Esophagus squamous epithelium (tissue), 4 donors: ENCODE data around the gene STXBP6.

Experiments used
- POLR2A ChIP-seq, 4 donors: fragments of 450-650 bp; IDR thresholded peaks; one replicate each; pipeline ENCODE4 v1.6.1; 2017; ENCODE audit warnings: antibody characterized with exemption in 4 of 4, mild to moderate bottlenecking in 4 of 4, moderate library complexity in 3 of 4
- TF ChIP-seq, protein P1 (sequence below), 6 experiments: fragments of 450-650 bp in 4 of 6; fragments of 200-600 bp in 2 of 6; sonication (generic) in 2 of 6; IDR thresholded peaks; one replicate each; pipeline ENCODE4 v1.5.1; 2016 to 2019; ENCODE audit warnings: antibody characterized with exemption in 6 of 6, mild to moderate bottlenecking in 4 of 6, moderate library complexity in 4 of 6

DNA sequence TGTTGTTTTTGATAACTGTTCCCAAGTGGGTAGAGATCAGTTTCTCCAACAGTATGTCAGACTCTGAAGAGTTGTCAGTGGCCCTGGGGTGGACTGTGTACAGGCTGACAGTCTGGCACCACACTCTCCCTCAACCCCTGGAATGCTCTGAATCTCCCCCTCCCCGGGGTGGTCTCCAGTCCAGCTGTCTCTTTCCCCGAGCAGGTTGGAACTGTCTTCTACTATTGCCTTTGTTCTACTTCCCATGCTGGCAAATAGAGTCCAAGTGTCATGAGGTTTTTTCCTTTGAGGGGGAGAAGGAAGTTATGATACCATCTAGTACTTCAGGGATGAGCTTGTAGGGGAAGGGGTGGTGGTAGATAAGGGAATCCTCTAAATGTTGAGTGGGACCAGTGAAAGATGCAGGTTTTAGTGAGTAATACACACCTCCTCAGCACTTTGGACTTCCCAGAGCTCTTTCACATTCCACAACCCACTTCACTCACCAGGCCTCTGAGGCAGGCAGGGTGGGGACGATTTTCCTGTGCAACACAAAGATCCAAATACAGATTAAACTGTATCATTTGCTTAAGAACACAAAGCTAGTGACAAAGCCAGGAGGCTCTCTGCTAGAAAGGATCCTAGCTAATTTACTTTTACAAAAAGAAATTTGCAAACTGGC lies 245.3 kb downstream of the STXBP6 start:
- TF ChIP-seq, protein P1, sequence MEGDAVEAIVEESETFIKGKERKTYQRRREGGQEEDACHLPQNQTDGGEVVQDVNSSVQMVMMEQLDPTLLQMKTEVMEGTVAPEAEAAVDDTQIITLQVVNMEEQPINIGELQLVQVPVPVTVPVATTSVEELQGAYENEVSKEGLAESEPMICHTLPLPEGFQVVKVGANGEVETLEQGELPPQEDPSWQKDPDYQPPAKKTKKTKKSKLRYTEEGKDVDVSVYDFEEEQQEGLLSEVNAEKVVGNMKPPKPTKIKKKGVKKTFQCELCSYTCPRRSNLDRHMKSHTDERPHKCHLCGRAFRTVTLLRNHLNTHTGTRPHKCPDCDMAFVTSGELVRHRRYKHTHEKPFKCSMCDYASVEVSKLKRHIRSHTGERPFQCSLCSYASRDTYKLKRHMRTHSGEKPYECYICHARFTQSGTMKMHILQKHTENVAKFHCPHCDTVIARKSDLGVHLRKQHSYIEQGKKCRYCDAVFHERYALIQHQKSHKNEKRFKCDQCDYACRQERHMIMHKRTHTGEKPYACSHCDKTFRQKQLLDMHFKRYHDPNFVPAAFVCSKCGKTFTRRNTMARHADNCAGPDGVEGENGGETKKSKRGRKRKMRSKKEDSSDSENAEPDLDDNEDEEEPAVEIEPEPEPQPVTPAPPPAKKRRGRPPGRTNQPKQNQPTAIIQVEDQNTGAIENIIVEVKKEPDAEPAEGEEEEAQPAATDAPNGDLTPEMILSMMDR (IDR thresholded peaks at IDR 0.05): no peak
- no peak for TF ChIP-seq POLR2A (IDR thresholded peaks at IDR 0.05)
